SU-DHL-6 (cell line): ENCODE measurements around the gene GABBR1.

Experiments
- H2AFZ ChIP-seq: fragments of 200-600 bp; sonication (generic); 2 replicates; pipeline ENCODE4 v1.6.1; 2014; ENCODE audit warnings: low read depth, mild to moderate bottlenecking, moderate library complexity, mixed read lengths, antibody characterized with exemption, low read length; ENCODE audit not compliant: severe bottlenecking
- H3F3A ChIP-seq: fragments of 200-600 bp; shearing (Covaris generic); 2 replicates; pipeline ENCODE4 v1.6.0; 2016; ENCODE audit warnings: antibody characterized with exemption, mild to moderate bottlenecking; ENCODE audit not compliant: insufficient read depth
- H3K27ac ChIP-seq: fragments of 200-600 bp; sonication (generic); 2 replicates; pipeline ENCODE4 v1.5.1; 2016; ENCODE audit warnings: low read depth, mild to moderate bottlenecking, low read length, moderate library complexity, mixed read lengths
- H3K27me3 ChIP-seq: fragments of 200-600 bp; sonication (generic), shearing (Covaris generic); 2 replicates; pipeline ENCODE4 v1.6.0; 2014; ENCODE audit warnings: mild to moderate bottlenecking, low read length
- H3K36me3 ChIP-seq: fragments of 200-600 bp; sonication (generic); 2 replicates; pipeline ENCODE4 v1.6.1; 2014; ENCODE audit warnings: mild to moderate bottlenecking, low read length, mixed read lengths
- H3K4me2 ChIP-seq: fragments of 300-600, 200-600 bp; shearing (Covaris generic), sonication (generic); 2 replicates; pipeline ENCODE4 v1.6.0; 2014; ENCODE audit warnings: low read length, low read depth, mild to moderate bottlenecking; ENCODE audit not compliant: poor library complexity, severe bottlenecking
- H3K4me3 ChIP-seq: fragments of 200-600 bp; sonication (generic); 2 replicates; pipeline ENCODE4 v1.5.1; 2014; ENCODE audit warnings: antibody characterized with exemption, low read length, mild to moderate bottlenecking, mixed read lengths; ENCODE audit not compliant: insufficient read depth, poor library complexity, severe bottlenecking
- H3K79me2 ChIP-seq: fragments of 200-600 bp; sonication (generic); 2 replicates; pipeline ENCODE4 v1.6.1; 2014; ENCODE audit warnings: mild to moderate bottlenecking, low read length, moderate library complexity; ENCODE audit not compliant: insufficient read depth
- H3K9ac ChIP-seq: fragments of 200-600 bp; sonication (generic); 2 replicates; pipeline ENCODE4 v1.7.0; 2014; ENCODE audit warnings: mild to moderate bottlenecking, low read length
- H3K9me2 ChIP-seq: fragments of 200-600 bp; sonication (generic); replicated peaks from 2 replicates; pipeline ENCODE4 v1.6.1; 2014; ENCODE audit warnings: low read length; ENCODE audit not compliant: insufficient read depth
- H3K9me3 ChIP-seq: fragments of 200-600 bp; sonication (generic); 2 replicates; pipeline ENCODE4 v1.6.1; 2014; ENCODE audit warnings: low read length, mixed read lengths; ENCODE audit not compliant: insufficient read depth
- H4K20me1 ChIP-seq: fragments of 200-600 bp; sonication (generic); 2 replicates; pipeline ENCODE4 v1.6.1; 2014; ENCODE audit warnings: low read depth, mild to moderate bottlenecking, antibody characterized with exemption, low read length, moderate library complexity, mixed read lengths
- CTCF ChIP-seq: fragments of 200-600 bp; sonication (generic); IDR thresholded peaks from one replicate; pipeline ENCODE4 v1.5.1; 2017; ENCODE audit warnings: antibody characterized with exemption, mild to moderate bottlenecking, low read length, moderate library complexity; ENCODE audit not compliant: insufficient read depth, poor library complexity, severe bottlenecking
- EZH2phosphoT487 ChIP-seq: fragments of 200-600 bp; sonication (generic), shearing (Covaris generic); conservative IDR thresholded peaks from 2 replicates; pipeline ENCODE4 v1.6.1; 2018; ENCODE audit warnings: mild to moderate bottlenecking, antibody characterized with exemption, low read length, moderate library complexity, mixed read lengths

The GABBR1 gene

GRCh38 chr6:29603930-29604329 is 29.1 kb downstream of the GABBR1 start:
- Histone ChIP-seq H3F3A (no peaks in the 10 kb centered on the region), H3K9ac (no peak overlapping the region), H3K27me3 (no peaks in the 10 kb centered on the region), H4K20me1 (no peaks in the 10 kb centered on the region), H3K9me3 (no peaks in the 10 kb centered on the region), H3K9me2 (no peaks in the 10 kb centered on the region), H2AFZ (no peak overlapping the region), H3K4me2 (no peak overlapping the region), H3K27ac (no peak overlapping the region), H3K36me3 (no peaks in the 10 kb centered on the region), H3K4me3 (no peak overlapping the region), H3K79me2 (no peaks in the 10 kb centered on the region)
- TF ChIP-seq CTCF (no peak), EZH2phosphoT487 (no peak)

GRCh38 chr6:29603456-29603855 is 29.5 kb downstream of the GABBR1 start:
- H2AFZ ChIP-seq = no peak overlapping the region
- TF ChIP-seq EZH2phosphoT487 (no peak), CTCF (no peak)
- H3K9ac ChIP-seq = no peak overlapping the region
- no peak overlapping the region for H3K27ac ChIP-seq
- no peaks in the 10 kb centered on the region for H3K27me3 ChIP-seq
- no peaks in the 10 kb centered on the region for H3K79me2 ChIP-seq
- no peaks in the 10 kb centered on the region for H4K20me1 ChIP-seq
- no peak overlapping the region for H3K4me3 ChIP-seq
- H3K9me3 ChIP-seq = no peaks in the 10 kb centered on the region
- no peaks in the 10 kb centered on the region for H3F3A ChIP-seq
- no peaks in the 10 kb centered on the region for H3K36me3 ChIP-seq
- no peak overlapping the region for H3K4me2 ChIP-seq
- H3K9me2 ChIP-seq = no peaks in the 10 kb centered on the region

- H3F3A ChIP-seq = no peaks in the 10 kb centered on the region
- H4K20me1 ChIP-seq = no peaks in the 10 kb centered on the region
- H3K9ac ChIP-seq = no peak overlapping the region
- H3K9me3 ChIP-seq = no peaks in the 10 kb centered on the region
- H3K4me2 ChIP-seq = no peak overlapping the region
- H3K4me3 ChIP-seq = no peak overlapping the region
- H3K27me3 ChIP-seq = no peaks in the 10 kb centered on the region
- no peak overlapping the region for H2AFZ ChIP-seq
- H3K36me3 ChIP-seq = no peaks in the 10 kb centered on the region
- no peak overlapping the region for H3K27ac ChIP-seq
- TF ChIP-seq CTCF (peak; percentile 29), EZH2phosphoT487 (no peak)
- H3K9me2 ChIP-seq = no peaks in the 10 kb centered on the region
- no peaks in the 10 kb centered on the region for H3K79me2 ChIP-seq
Observed at GRCh38 chr6:29602564-29603361, 30.2 kb downstream of the GABBR1 start.
